ENCODE data around the gene FBXW12. TPM values are rescaled to one million over a fixed set of nuclear protein-coding genes. Genes with fewer than 3 reads are reported as not detected.

FBXW12 gene
- total RNA-seq, 1 donor from 2014 or later = not detected

GRCh38 chr3:48422272-48422671, 50.3 kb downstream of the FBXW12 start:
- DNase-seq (ENCODE audit: low read depth) = no peak

GRCh38 chr3:48422681-48423080, 50.7 kb downstream of the FBXW12 start:
- no peak for DNase-seq (ENCODE audit: low read depth)

- no peak for DNase-seq (ENCODE audit: low read depth)
Observed at GRCh38 chr3:48423241-48423882, 51.3 kb downstream of the FBXW12 start.

GRCh38 chr3:48423883-48424695, 52.1 kb downstream of the FBXW12 start:
- DNase-seq (ENCODE audit: low read depth) = no peak

- DNase-seq (ENCODE audit: low read depth) = no peak
Observed at GRCh38 chr3:48425281-48425812, 53.3 kb downstream of the FBXW12 start.

- DNase-seq (ENCODE audit: low read depth) = no peak
Observed at GRCh38 chr3:48426401-48426909, 54.4 kb downstream of the FBXW12 start.

- DNase-seq (ENCODE audit: low read depth) = peak; percentile 76
Observed at GRCh38 chr3:48426944-48427629, 55.1 kb downstream of the FBXW12 start.

GRCh38 chr3:48427630-48427962, 55.6 kb downstream of the FBXW12 start:
- DNase-seq (ENCODE audit: low read depth) = no peak

GRCh38 chr3:48428088-48428571, 56.1 kb downstream of the FBXW12 start:
- DNase-seq (ENCODE audit: low read depth) = no peak

GRCh38 chr3:48428572-48429316, 56.7 kb downstream of the FBXW12 start:
- DNase-seq (ENCODE audit: low read depth) = peak; percentile 71

GRCh38 chr3:48429317-48429959, 57.4 kb downstream of the FBXW12 start:
- no peak for DNase-seq (ENCODE audit: low read depth)

GRCh38 chr3:48429960-48430707, 58.1 kb downstream of the FBXW12 start, which contains the start of gene PLXNB1:
Gene PLXNB1 (minus strand): TSS chr3:48430086. CDS start chr3:48424611, 5,475 bp downstream.
- peak; percentile 87 for DNase-seq (ENCODE audit: low read depth)

GRCh38 chr3:48430708-48431101, 58.7 kb downstream of the FBXW12 start:
- DNase-seq (ENCODE audit: low read depth) = no peak

- DNase-seq (ENCODE audit: low read depth) = no peak
Observed at GRCh38 chr3:48431224-48432029, 59.4 kb downstream of the FBXW12 start.

- no peak for DNase-seq (ENCODE audit: low read depth)
Observed at GRCh38 chr3:48432411-48433371, 60.7 kb downstream of the FBXW12 start.

- DNase-seq (ENCODE audit: low read depth) = peak; percentile 93
Observed at GRCh38 chr3:48433472-48434118, 61.6 kb downstream of the FBXW12 start.

GRCh38 chr3:48434591-48435222, 62.7 kb downstream of the FBXW12 start:
- no peak for DNase-seq (ENCODE audit: low read depth)
